Loucy (cell line): ENCODE results near the gene FSTL1.

Experiments used
- H2AFZ ChIP-seq: fragments of 200-600 bp; sonication (generic); 2 replicates; pipeline ENCODE4 v1.6.0; 2016; ENCODE audit warnings: antibody characterized with exemption, mild to moderate bottlenecking, low read length, moderate library complexity
- H3F3A ChIP-seq: fragments of 200-600 bp; 2 replicates; pipeline ENCODE4 v1.6.0; 2016; ENCODE audit warnings: antibody characterized with exemption, low read depth, mild to moderate bottlenecking
- H3K27me3 ChIP-seq: fragments of 200-600 bp; sonication (generic); 2 replicates; pipeline ENCODE4 v1.6.1; 2014; ENCODE audit warnings: low read length, mild to moderate bottlenecking; ENCODE audit not compliant: insufficient read depth, poor library complexity, severe bottlenecking
- H3K36me3 ChIP-seq: fragments of 200-600 bp; sonication (generic); 2 replicates; pipeline ENCODE4 v1.6.1; 2016; ENCODE audit warnings: low read length; ENCODE audit not compliant: insufficient read depth
- H3K4me1 ChIP-seq: fragments of 200-600 bp; sonication (generic); 2 replicates; pipeline ENCODE4 v1.5.1; 2014; ENCODE audit warnings: low read length, mild to moderate bottlenecking; ENCODE audit not compliant: insufficient read depth, poor library complexity, severe bottlenecking
- H3K4me2 ChIP-seq: fragments of 200-600 bp; sonication (generic); 2 replicates; pipeline ENCODE4 v1.6.0; 2014; ENCODE audit warnings: antibody characterized with exemption, low read length, low read depth, mild to moderate bottlenecking; ENCODE audit not compliant: poor library complexity, severe bottlenecking
- H3K4me3 ChIP-seq: fragments of 200-600 bp; sonication (generic); 2 replicates; pipeline ENCODE4 v1.5.1; 2014; ENCODE audit warnings: low read length, mild to moderate bottlenecking, mixed read lengths; ENCODE audit not compliant: poor library complexity, severe bottlenecking
- H3K79me2 ChIP-seq: fragments of 200-600 bp; sonication (generic); 2 replicates; pipeline ENCODE4 v1.6.1; 2014; ENCODE audit warnings: low read length; ENCODE audit not compliant: insufficient read depth
- H3K9ac ChIP-seq: fragments of 200-600 bp; sonication (generic); 2 replicates; pipeline ENCODE4 v1.6.0; 2014; ENCODE audit warnings: mild to moderate bottlenecking, low read depth, low read length, moderate library complexity; ENCODE audit not compliant: poor library complexity, severe bottlenecking
- H3K9me2 ChIP-seq: fragments of 200-600 bp; sonication (generic); replicated peaks from 2 replicates; pipeline ENCODE4 v1.6.1; 2016; ENCODE audit warnings: low read depth, low read length, mixed read lengths
- H3K9me3 ChIP-seq: fragments of 200-600 bp; sonication (generic); 2 replicates; pipeline ENCODE4 v1.6.1; 2014; ENCODE audit warnings: mild to moderate bottlenecking, antibody characterized with exemption, low read length, low read depth; ENCODE audit not compliant: insufficient read depth
- H4K20me1 ChIP-seq: fragments of 200-600 bp; sonication (generic); 2 replicates; pipeline ENCODE4 v1.6.0; 2014; ENCODE audit warnings: antibody characterized with exemption, low read length, mild to moderate bottlenecking; ENCODE audit not compliant: insufficient read depth, poor library complexity, severe bottlenecking
- EZH2phosphoT487 ChIP-seq: fragments of 200-600 bp; IDR thresholded peaks from 2 replicates; pipeline ENCODE4 v1.6.1; 2018; ENCODE audit warnings: antibody characterized with exemption, mild to moderate bottlenecking, moderate library complexity, borderline replicate concordance
- TF ChIP-seq, protein P1 (sequence below): fragments of 200-600 bp; sonication (generic); conservative IDR thresholded peaks from 2 replicates; pipeline ENCODE4 v1.5.1; 2014; ENCODE audit warnings: mild to moderate bottlenecking, antibody characterized with exemption, low read length

FSTL1 gene

GRCh38 chr3:120344349-120344748 lies 106.4 kb downstream of the FSTL1 start:
- Histone ChIP-seq H3K4me3 (peak overlapping the region; percentile 54), H2AFZ (no peak overlapping the region), H3K9me2 (no peaks in the 10 kb centered on the region), H3F3A (peaks cover 8% of the 10 kb centered on the region; the same call in 1 of the 2 replicates), H3K79me2 (peaks cover 96% of the 10 kb centered on the region), H3K4me2 (peak overlapping the region; percentile 84), H3K4me1 (peaks cover 37% of the 10 kb centered on the region), H3K36me3 (peaks cover 23% of the 10 kb centered on the region; the same call in 1 of the 2 replicates), H3K27me3 (no peaks in the 10 kb centered on the region), H4K20me1 (peaks cover 52% of the 10 kb centered on the region), H3K9ac (peak overlapping the region; percentile 38), H3K9me3 (peaks cover 15% of the 10 kb centered on the region)
- no peak for TF ChIP-seq EZH2phosphoT487
- TF ChIP-seq, protein P1, sequence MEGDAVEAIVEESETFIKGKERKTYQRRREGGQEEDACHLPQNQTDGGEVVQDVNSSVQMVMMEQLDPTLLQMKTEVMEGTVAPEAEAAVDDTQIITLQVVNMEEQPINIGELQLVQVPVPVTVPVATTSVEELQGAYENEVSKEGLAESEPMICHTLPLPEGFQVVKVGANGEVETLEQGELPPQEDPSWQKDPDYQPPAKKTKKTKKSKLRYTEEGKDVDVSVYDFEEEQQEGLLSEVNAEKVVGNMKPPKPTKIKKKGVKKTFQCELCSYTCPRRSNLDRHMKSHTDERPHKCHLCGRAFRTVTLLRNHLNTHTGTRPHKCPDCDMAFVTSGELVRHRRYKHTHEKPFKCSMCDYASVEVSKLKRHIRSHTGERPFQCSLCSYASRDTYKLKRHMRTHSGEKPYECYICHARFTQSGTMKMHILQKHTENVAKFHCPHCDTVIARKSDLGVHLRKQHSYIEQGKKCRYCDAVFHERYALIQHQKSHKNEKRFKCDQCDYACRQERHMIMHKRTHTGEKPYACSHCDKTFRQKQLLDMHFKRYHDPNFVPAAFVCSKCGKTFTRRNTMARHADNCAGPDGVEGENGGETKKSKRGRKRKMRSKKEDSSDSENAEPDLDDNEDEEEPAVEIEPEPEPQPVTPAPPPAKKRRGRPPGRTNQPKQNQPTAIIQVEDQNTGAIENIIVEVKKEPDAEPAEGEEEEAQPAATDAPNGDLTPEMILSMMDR: no peak
